RPMI7951 (cell line): Measurements from ENCODE around the gene PHF1. TPM values are rescaled to one million over a fixed set of nuclear protein-coding genes. Genes with fewer than 3 reads are reported as not detected.
A peak's percentile ranks its signal among the peaks of the same experiment; 100 is the strongest.

ENCODE experiments used
- DNase-seq: peaks from one replicate; pipeline ENCODE4 v3.0.0-alpha.2; 2012; ENCODE audit warnings: low read depth
- total RNA-seq: library from RNA; depleted of rRNA; stranded (reverse); fragments of >200 nt; shearing (Covaris generic); gene quantifications from 2 replicates; pipeline ENCODE4 v1.2.3, GENCODE V29; 2014; rRNA removed

Gene PHF1
- total RNA-seq, 1 experiment from 2014 or later, result 23.2 TPM

GRCh38 chr6:33453393-33454008, 42.7 kb downstream of the PHF1 start:
- no peak for DNase-seq

GRCh38 chr6:33454009-33454946, 43.5 kb downstream of the PHF1 start, which contains the start of gene ZBTB9:
Gene ZBTB9 (plus strand): TSS chr6:33454576. CDS start chr6:33455101, 525 bp downstream.
- peak; percentile 96 for DNase-seq

- DNase-seq, result no peak
Measured at GRCh38 chr6:33455051-33455450, 44.2 kb downstream of the PHF1 start.

GRCh38 chr6:33456156-33456555, 45.3 kb downstream of the PHF1 start:
- DNase-seq, result no peak

GRCh38 chr6:33458676-33459075, 47.9 kb downstream of the PHF1 start:
- no peak for DNase-seq

- no peak for DNase-seq
Measured at GRCh38 chr6:33459226-33459625, 48.4 kb downstream of the PHF1 start.

Other genes with a start within 250 kb of the PHF1 start
- 0.12 TPM in 1 of 2 replicates, not detected in the other for gene COL11A2, start 218.5 kb upstream of the PHF1 start, total RNA-seq
- 14.4 and 15.4 TPM in 2 replicates for gene RXRB, start 210.3 kb upstream of the PHF1 start, total RNA-seq
- gene SLC39A7, start 210.1 kb upstream of the PHF1 start, total RNA-seq, result 58.0 and 77.2 TPM in 2 replicates
- gene HSD17B8, start 206.4 kb upstream of the PHF1 start, total RNA-seq, result 3.2 and 3.4 TPM in 2 replicates
- 26.6 and 30.0 TPM in 2 replicates for gene RING1, start 202.5 kb upstream of the PHF1 start, total RNA-seq
- gene VPS52, start 139.1 kb upstream of the PHF1 start, total RNA-seq, result 30.7 and 43.1 TPM in 2 replicates
- gene RPS18, start 138.9 kb upstream of the PHF1 start, total RNA-seq, result 3,254 and 3,442 TPM in 2 replicates
- gene B3GALT4, start 133.9 kb upstream of the PHF1 start, total RNA-seq, result 2.0 TPM in 2 replicates
- 106 and 109 TPM in 2 replicates for gene WDR46, start 121.8 kb upstream of the PHF1 start, total RNA-seq
- gene PFDN6, start 121.4 kb upstream of the PHF1 start, total RNA-seq, result 76.7 and 134 TPM in 2 replicates
- 24.3 and 27.5 TPM in 2 replicates for gene RGL2, start 112.1 kb upstream of the PHF1 start, total RNA-seq
- 77.1 and 79.9 TPM in 2 replicates for gene TAPBP, start 96.9 kb upstream of the PHF1 start, total RNA-seq
- gene ZBTB22, start 93.3 kb upstream of the PHF1 start, total RNA-seq, result 10.7 TPM in 2 replicates
- gene DAXX, start 88.1 kb upstream of the PHF1 start, total RNA-seq, result 51.8 and 54.8 TPM in 2 replicates
- gene KIFC1, start 19.2 kb upstream of the PHF1 start, total RNA-seq, result 125 and 128 TPM in 2 replicates
- gene CUTA, start 7.1 kb downstream of the PHF1 start, total RNA-seq, result 250 and 282 TPM in 2 replicates
- gene SYNGAP1, start 9.1 kb downstream of the PHF1 start, total RNA-seq, result 1.4 and 2.4 TPM in 2 replicates
- 7.4 and 7.5 TPM in 2 replicates for gene ZBTB9, start 43.6 kb downstream of the PHF1 start, total RNA-seq
- 26.4 and 34.8 TPM in 2 replicates for gene BAK1, start 169.3 kb downstream of the PHF1 start, total RNA-seq
- gene ITPR3, start 210.3 kb downstream of the PHF1 start, total RNA-seq, result 24.4 and 27.9 TPM in 2 replicates